Measurements from ENCODE around the gene CCDC57.

Gene CCDC57

GRCh38 chr17:82225368-82226029, 12.9 kb upstream of the CCDC57 start:
- Histone ChIP-seq H3K9me3 (ENCODE audit: control insufficient read depth, low read length) (no peaks in the 10 kb centered on the region), H3K4me1 (ENCODE audit: control insufficient read depth, insufficient read depth, low read length) (peaks cover 8% of the 10 kb centered on the region), H3K9ac (ENCODE audit: low read length) (no peak overlapping the region), H3K36me3 (ENCODE audit: control insufficient read depth, insufficient read depth, low read length, severe bottlenecking) (no peaks in the 10 kb centered on the region), H3K27me3 (replicated peaks; ENCODE audit: control insufficient read depth, insufficient read depth, low read length) (no peaks in the 10 kb centered on the region), H3K4me3 (ENCODE audit: low read length) (no peak overlapping the region)
- DNase-seq (ENCODE audit: low read depth) = no peak

- Histone ChIP-seq H3K9me3 (ENCODE audit: control insufficient read depth, low read length) (no peaks in the 10 kb centered on the region), H3K9ac (ENCODE audit: low read length) (no peak overlapping the region), H3K36me3 (ENCODE audit: control insufficient read depth, insufficient read depth, low read length, severe bottlenecking) (no peaks in the 10 kb centered on the region), H3K27me3 (replicated peaks; ENCODE audit: control insufficient read depth, insufficient read depth, low read length) (no peaks in the 10 kb centered on the region), H3K4me3 (ENCODE audit: low read length) (no peak overlapping the region), H3K4me1 (ENCODE audit: control insufficient read depth, insufficient read depth, low read length) (peaks cover under 1% of the 10 kb centered on the region)
- DNase-seq (ENCODE audit: low read depth) = no peak
Measured at GRCh38 chr17:82224666-82225065, 12.0 kb upstream of the CCDC57 start.

GRCh38 chr17:82223517-82223916, 10.9 kb upstream of the CCDC57 start:
- Histone ChIP-seq H3K36me3 (ENCODE audit: control insufficient read depth, insufficient read depth, low read length, severe bottlenecking) (no peaks in the 10 kb centered on the region), H3K9me3 (ENCODE audit: control insufficient read depth, low read length) (no peaks in the 10 kb centered on the region), H3K27me3 (replicated peaks; ENCODE audit: control insufficient read depth, insufficient read depth, low read length) (no peaks in the 10 kb centered on the region), H3K4me3 (ENCODE audit: low read length) (no peak overlapping the region), H3K9ac (ENCODE audit: low read length) (no peak overlapping the region), H3K4me1 (ENCODE audit: control insufficient read depth, insufficient read depth, low read length) (no peaks in the 10 kb centered on the region)
- no peak for DNase-seq (ENCODE audit: low read depth)

- no peak overlapping the region for H3K9ac ChIP-seq (ENCODE audit: low read length)
- no peaks in the 10 kb centered on the region for H3K36me3 ChIP-seq (ENCODE audit: control insufficient read depth, insufficient read depth, low read length, severe bottlenecking)
- peaks cover 2% of the 10 kb centered on the region for H3K4me1 ChIP-seq (ENCODE audit: control insufficient read depth, insufficient read depth, low read length)
- no peak overlapping the region for H3K4me3 ChIP-seq (ENCODE audit: low read length)
- H3K9me3 ChIP-seq (ENCODE audit: control insufficient read depth, low read length) = no peaks in the 10 kb centered on the region
- DNase-seq (ENCODE audit: low read depth) = no peak
- no peaks in the 10 kb centered on the region for H3K27me3 ChIP-seq (replicated peaks; ENCODE audit: control insufficient read depth, insufficient read depth, low read length)
Measured at GRCh38 chr17:82222816-82223215, 10.2 kb upstream of the CCDC57 start.

- H3K9me3 ChIP-seq (ENCODE audit: control insufficient read depth, low read length) = no peaks in the 10 kb centered on the region
- DNase-seq (ENCODE audit: low read depth) = no peak
- no peak overlapping the region for H3K4me3 ChIP-seq (ENCODE audit: low read length)
- H3K36me3 ChIP-seq (ENCODE audit: control insufficient read depth, insufficient read depth, low read length, severe bottlenecking) = no peaks in the 10 kb centered on the region
- peaks cover 14% of the 10 kb centered on the region for H3K4me1 ChIP-seq (ENCODE audit: control insufficient read depth, insufficient read depth, low read length)
- H3K27me3 ChIP-seq (replicated peaks; ENCODE audit: control insufficient read depth, insufficient read depth, low read length) = no peaks in the 10 kb centered on the region
- no peak overlapping the region for H3K9ac ChIP-seq (ENCODE audit: low read length)
Measured at GRCh38 chr17:82221341-82221902, 8.8 kb upstream of the CCDC57 start.

GRCh38 chr17:82219753-82220709, 7.4 kb upstream of the CCDC57 start:
- no peaks in the 10 kb centered on the region for H3K36me3 ChIP-seq (ENCODE audit: control insufficient read depth, insufficient read depth, low read length, severe bottlenecking)
- H3K4me1 ChIP-seq (ENCODE audit: control insufficient read depth, insufficient read depth, low read length) = peaks cover 21% of the 10 kb centered on the region
- DNase-seq (ENCODE audit: low read depth) = no peak
- no peak overlapping the region for H3K4me3 ChIP-seq (ENCODE audit: low read length)
- H3K9me3 ChIP-seq (ENCODE audit: control insufficient read depth, low read length) = no peaks in the 10 kb centered on the region
- H3K27me3 ChIP-seq (replicated peaks; ENCODE audit: control insufficient read depth, insufficient read depth, low read length) = no peaks in the 10 kb centered on the region
- no peak overlapping the region for H3K9ac ChIP-seq (ENCODE audit: low read length)

- Histone ChIP-seq H3K9me3 (ENCODE audit: control insufficient read depth, low read length) (no peaks in the 10 kb centered on the region), H3K27me3 (replicated peaks; ENCODE audit: control insufficient read depth, insufficient read depth, low read length) (no peaks in the 10 kb centered on the region), H3K9ac (ENCODE audit: low read length) (no peak overlapping the region), H3K36me3 (ENCODE audit: control insufficient read depth, insufficient read depth, low read length, severe bottlenecking) (no peaks in the 10 kb centered on the region), H3K4me1 (ENCODE audit: control insufficient read depth, insufficient read depth, low read length) (peaks cover 21% of the 10 kb centered on the region), H3K4me3 (ENCODE audit: low read length) (no peak overlapping the region)
- no peak for DNase-seq (ENCODE audit: low read depth)
Measured at GRCh38 chr17:82219083-82219482, 6.4 kb upstream of the CCDC57 start.

- H3K4me3 ChIP-seq (ENCODE audit: low read length) = no peak overlapping the region
- H3K4me1 ChIP-seq (ENCODE audit: control insufficient read depth, insufficient read depth, low read length) = peaks cover 22% of the 10 kb centered on the region
- no peak for DNase-seq (ENCODE audit: low read depth)
- no peaks in the 10 kb centered on the region for H3K27me3 ChIP-seq (replicated peaks; ENCODE audit: control insufficient read depth, insufficient read depth, low read length)
- H3K9me3 ChIP-seq (ENCODE audit: control insufficient read depth, low read length) = no peaks in the 10 kb centered on the region
- no peaks in the 10 kb centered on the region for H3K36me3 ChIP-seq (ENCODE audit: control insufficient read depth, insufficient read depth, low read length, severe bottlenecking)
- no peak overlapping the region for H3K9ac ChIP-seq (ENCODE audit: low read length)
Measured at GRCh38 chr17:82218349-82219075, 5.9 kb upstream of the CCDC57 start.

- peaks cover 24% of the 10 kb centered on the region for H3K4me1 ChIP-seq (ENCODE audit: control insufficient read depth, insufficient read depth, low read length)
- peak overlapping the region; percentile 75 for H3K9ac ChIP-seq (ENCODE audit: low read length)
- H3K4me3 ChIP-seq (ENCODE audit: low read length) = peak overlapping the region; percentile 30
- H3K36me3 ChIP-seq (ENCODE audit: control insufficient read depth, insufficient read depth, low read length, severe bottlenecking) = no peaks in the 10 kb centered on the region
- no peaks in the 10 kb centered on the region for H3K27me3 ChIP-seq (replicated peaks; ENCODE audit: control insufficient read depth, insufficient read depth, low read length)
- no peaks in the 10 kb centered on the region for H3K9me3 ChIP-seq (ENCODE audit: control insufficient read depth, low read length)
- peak; percentile 92 for DNase-seq (ENCODE audit: low read depth)
Measured at GRCh38 chr17:82217530-82218204, 5.0 kb upstream of the CCDC57 start.

GRCh38 chr17:82217120-82217529, 4.5 kb upstream of the CCDC57 start:
- Histone ChIP-seq H3K9ac (ENCODE audit: low read length) (peak overlapping the region; percentile 75), H3K27me3 (replicated peaks; ENCODE audit: control insufficient read depth, insufficient read depth, low read length) (no peaks in the 10 kb centered on the region), H3K4me3 (ENCODE audit: low read length) (peak overlapping the region; percentile 30), H3K36me3 (ENCODE audit: control insufficient read depth, insufficient read depth, low read length, severe bottlenecking) (no peaks in the 10 kb centered on the region), H3K9me3 (ENCODE audit: control insufficient read depth, low read length) (no peaks in the 10 kb centered on the region), H3K4me1 (ENCODE audit: control insufficient read depth, insufficient read depth, low read length) (peaks cover 24% of the 10 kb centered on the region)
- no peak for DNase-seq (ENCODE audit: low read depth)
